Kidney (tissue), 14 donors: ENCODE data around the gene CCDC81. TPM values are rescaled to one million over a fixed set of nuclear protein-coding genes. Genes with fewer than 3 reads are reported as not detected.

Experiments used
- DNase-seq, 5 donors: peaks; one replicate each; pipeline ENCODE4 v3.0.0-alpha.2; 2013 to 2020
- FAIRE-seq: peaks from 2 replicates; lab custom pipeline; 2012; peaks lifted over from hg19 to GRCh38; lab: Jason Lieb, UNC
- H3K27ac ChIP-seq, 2 donors: one replicate each; pipeline ENCODE4 v1.7.0; 2013; ENCODE audit warnings: low read depth in 2 of 2, low read length in 2 of 2, inconsistent platforms in 1 of 2
- H3K27me3 ChIP-seq: one replicate; pipeline ENCODE4 v1.7.1; 2013; ENCODE audit warnings: low read length, inconsistent platforms; ENCODE audit not compliant: control insufficient read depth, insufficient read depth
- H3K36me3 ChIP-seq, 3 donors: one replicate each; pipeline versions ENCODE4 v1.7.0 to v1.7.1; 2013; ENCODE audit warnings: low read length in 3 of 3, control low read depth in 1 of 3, inconsistent platforms in 1 of 3; ENCODE audit not compliant: insufficient read depth in 3 of 3, control insufficient read depth in 2 of 3
- H3K4me1 ChIP-seq, 3 donors: one replicate each; pipeline versions ENCODE4 v1.7.0 to v1.7.1; 2013; ENCODE audit warnings: low read length in 3 of 3, inconsistent platforms in 1 of 3, low read depth in 1 of 3; ENCODE audit not compliant: control insufficient read depth in 2 of 3, insufficient read depth in 2 of 3
- H3K4me3 ChIP-seq, 3 donors: one replicate each; pipeline versions ENCODE4 v1.7.0 to v1.8.1; 2013; ENCODE audit warnings: low read length in 3 of 3, control low read depth in 1 of 3, inconsistent platforms in 1 of 3
- H3K9ac ChIP-seq, 3 donors: one replicate each; pipeline versions ENCODE4 v1.7.0 to v1.7.1; 2013; ENCODE audit warnings: low read length in 3 of 3, control low read depth in 1 of 3, inconsistent platforms in 1 of 3
- H3K9me3 ChIP-seq, 3 donors: one replicate each; pipeline versions ENCODE4 v1.7.0 to v1.7.1; 2013; ENCODE audit warnings: low read length in 3 of 3, control low read depth in 1 of 3, inconsistent platforms in 1 of 3; ENCODE audit not compliant: control insufficient read depth in 2 of 3, insufficient read depth in 1 of 3
- intact Hi-C: fragments of 100-400 bp; cut with DNase I; formaldehyde crosslinking; loops from one replicate; pipeline ENCODE4 v1.11.1; 2022
- polyA plus RNA-seq: library from polyadenylated mRNA; stranded (reverse); fragments of 350-450 nt; fragmentation: Illumina TruSeq; extraction: RNeasy Lipid Tissue Mini Kit (QIAGEN cat#74804); gene quantifications from one replicate; pipeline ENCODE4 v1.2.3, GENCODE V29; 2014; ENCODE audit warnings: low read depth, low replicate concordance; ENCODE audit not compliant: insufficient read depth
- total RNA-seq: library from RNA; stranded (reverse); fragmentation: NEBNext Ultra II Directional; extraction: Animal tissue kit (Norgen Biotek cat#: 25700); gene quantifications from one replicate; pipeline ENCODE4 v1.2.1, GENCODE V29; 2021
- TF ChIP-seq, protein P1 (sequence below): IDR thresholded peaks from 3 replicates; pipeline ENCODE4 v1.5.1; 2012; ENCODE audit warnings: mild to moderate bottlenecking, moderate library complexity, borderline replicate concordance; ENCODE audit not compliant: insufficient read depth; ENCODE audit errors: extremely low read depth
- donor health status: control.
- donor health status: control.
- donor health status: control.
- donor health status: control.
- donor health status: control.
- donor health status: DM: yes; HTN: yes; CAD: no.
- donor health status: Normal renal cell carcinoma (clear cell type).

Gene CCDC81
- total and polyA plus RNA-seq, 2 donors from 2014 or later, result 0.54 to 1.1 TPM

GRCh38 chr11:86418106-86418505 lies 43.4 kb downstream of the CCDC81 start:
- TF ChIP-seq, protein P1, sequence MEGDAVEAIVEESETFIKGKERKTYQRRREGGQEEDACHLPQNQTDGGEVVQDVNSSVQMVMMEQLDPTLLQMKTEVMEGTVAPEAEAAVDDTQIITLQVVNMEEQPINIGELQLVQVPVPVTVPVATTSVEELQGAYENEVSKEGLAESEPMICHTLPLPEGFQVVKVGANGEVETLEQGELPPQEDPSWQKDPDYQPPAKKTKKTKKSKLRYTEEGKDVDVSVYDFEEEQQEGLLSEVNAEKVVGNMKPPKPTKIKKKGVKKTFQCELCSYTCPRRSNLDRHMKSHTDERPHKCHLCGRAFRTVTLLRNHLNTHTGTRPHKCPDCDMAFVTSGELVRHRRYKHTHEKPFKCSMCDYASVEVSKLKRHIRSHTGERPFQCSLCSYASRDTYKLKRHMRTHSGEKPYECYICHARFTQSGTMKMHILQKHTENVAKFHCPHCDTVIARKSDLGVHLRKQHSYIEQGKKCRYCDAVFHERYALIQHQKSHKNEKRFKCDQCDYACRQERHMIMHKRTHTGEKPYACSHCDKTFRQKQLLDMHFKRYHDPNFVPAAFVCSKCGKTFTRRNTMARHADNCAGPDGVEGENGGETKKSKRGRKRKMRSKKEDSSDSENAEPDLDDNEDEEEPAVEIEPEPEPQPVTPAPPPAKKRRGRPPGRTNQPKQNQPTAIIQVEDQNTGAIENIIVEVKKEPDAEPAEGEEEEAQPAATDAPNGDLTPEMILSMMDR, result no peak
- DNase-seq (no peak), FAIRE-seq (no peak)
- intact Hi-C loops, result no loop called here
- no peak overlapping the region for H3K4me3 ChIP-seq
- no peak overlapping the region for H3K9ac ChIP-seq
- no peaks in the 10 kb centered on the region for H3K9me3 ChIP-seq
- H3K27ac ChIP-seq, result no peak overlapping the region
- H3K36me3 ChIP-seq, result no peaks in the 10 kb centered on the region
- no peaks in the 10 kb centered on the region for H3K27me3 ChIP-seq
- H3K4me1 ChIP-seq, result no peaks in the 10 kb centered on the region

GRCh38 chr11:86418513-86418912 lies 43.8 kb downstream of the CCDC81 start:
- DNase-seq, result no peak
- Histone ChIP-seq H3K4me3 (no peak overlapping the region), H3K36me3 (no peaks in the 10 kb centered on the region), H3K9ac (no peak overlapping the region), H3K27ac (no peak overlapping the region), H3K4me1 (no peaks in the 10 kb centered on the region), H3K27me3 (no peaks in the 10 kb centered on the region), H3K9me3 (no peaks in the 10 kb centered on the region)
- intact Hi-C loops, result no loop called here
- FAIRE-seq, result no peak
- TF ChIP-seq, protein P1, result no peak

DNA sequence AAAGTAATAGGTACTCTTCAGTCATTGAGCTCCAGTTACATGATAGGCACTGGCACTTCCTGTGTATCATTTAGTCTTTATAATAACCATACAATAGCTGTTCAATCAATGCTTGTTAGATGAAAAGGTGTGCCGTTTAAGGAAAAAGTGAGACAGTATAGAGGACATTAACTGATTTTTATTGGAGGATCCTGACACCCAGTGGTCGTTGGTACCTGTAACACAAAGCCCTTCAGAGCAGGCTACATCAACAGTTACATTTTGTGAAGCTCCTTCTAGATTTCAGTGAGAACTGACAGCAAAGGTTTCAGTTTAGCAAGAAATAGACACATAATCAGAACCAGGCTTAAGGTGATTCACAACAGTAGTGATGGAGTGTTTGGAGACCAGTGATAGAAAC lies 44.2 kb downstream of the CCDC81 start:
- no peak for FAIRE-seq
- TF ChIP-seq, protein P1, result peak; percentile 5
- Histone ChIP-seq H3K27me3 (no peaks in the 10 kb centered on the region), H3K4me1 (no peaks in the 10 kb centered on the region), H3K36me3 (no peaks in the 10 kb centered on the region), H3K27ac (no peak overlapping the region), H3K4me3 (no peak overlapping the region), H3K9ac (no peak overlapping the region), H3K9me3 (no peaks in the 10 kb centered on the region)
- intact Hi-C loops, result no loop called here
- DNase-seq, result peak in 2 of 5 donors; percentile 10 to 25

GRCh38 chr11:86421946-86422345 lies 47.3 kb downstream of the CCDC81 start:
- Histone ChIP-seq H3K4me1 (no peaks in the 10 kb centered on the region), H3K9ac (no peak overlapping the region), H3K9me3 (peaks cover 0 to 3% (median 0%) of the 10 kb centered on the region in 3 donors), H3K27ac (no peak overlapping the region), H3K4me3 (no peak overlapping the region), H3K27me3 (no peaks in the 10 kb centered on the region), H3K36me3 (no peaks in the 10 kb centered on the region)
- TF ChIP-seq, protein P1, result no peak
- DNase-seq (no peak), FAIRE-seq (no peak)
- intact Hi-C loops, result no loop called here
